ENCODE measurements around the gene DAND5.

GRCh38 chr19:12984683-12985048 lies 15.3 kb downstream of the DAND5 start:
- no peak for TF ChIP-seq RAD21 (IDR thresholded peaks at IDR 0.05; ENCODE audit: low read length)
- no peak for TF ChIP-seq GABPA (IDR thresholded peaks at IDR 0.05; ENCODE audit: low read depth)
- TF ChIP-seq CTCF (IDR thresholded peaks at IDR 0.05): no peak
- no peak for TF ChIP-seq EP300 (IDR thresholded peaks at IDR 0.05; ENCODE audit: borderline replicate concordance in 1 of 2, low read depth in 1 of 2, low read length in 1 of 2)
- no peak for TF ChIP-seq TCF12 (IDR thresholded peaks at IDR 0.05)
- no peak for TF ChIP-seq USF1 (IDR thresholded peaks at IDR 0.05; ENCODE audit: borderline replicate concordance, low read depth)
- no peak for TF ChIP-seq CHD2 (IDR thresholded peaks at IDR 0.05; ENCODE audit: low read length, partially characterized antibody)
- TF ChIP-seq TAF1 (IDR thresholded peaks at IDR 0.05; ENCODE audit: borderline replicate concordance, low read depth, low read length): no peak
- TF ChIP-seq POLR2AphosphoS5 (IDR thresholded peaks at IDR 0.05; ENCODE audit: low read depth, low read length): no peak
- no peak for TF ChIP-seq RFX5 (IDR thresholded peaks at IDR 0.05; ENCODE audit: low read length)
- TF ChIP-seq MAX (IDR thresholded peaks at IDR 0.05; ENCODE audit: low read depth): no peak
- TF ChIP-seq SIN3A (IDR thresholded peaks at IDR 0.05; ENCODE audit: borderline replicate concordance, low read depth, low read length): no peak

Data from SK-N-SH (cell line).